Hypothalamus (tissue), 51 donors: Measurements from ENCODE around the gene CCDC185.
"Not testable (repeated sequence)": the region's sequence is repeated elsewhere in the genome, so short reads cannot be mapped to it uniquely, and the experiment has no call there.

Experiments
- DNase-seq, 51 donors: peaks; one replicate each; lab custom pipeline; 2025; lab: John Stamatoyannopoulos, UW

Gene CCDC185

GRCh38 chr1:223390618-223391017, 2.6 kb upstream of the CCDC185 start:
- no peak for DNase-seq

DNA sequence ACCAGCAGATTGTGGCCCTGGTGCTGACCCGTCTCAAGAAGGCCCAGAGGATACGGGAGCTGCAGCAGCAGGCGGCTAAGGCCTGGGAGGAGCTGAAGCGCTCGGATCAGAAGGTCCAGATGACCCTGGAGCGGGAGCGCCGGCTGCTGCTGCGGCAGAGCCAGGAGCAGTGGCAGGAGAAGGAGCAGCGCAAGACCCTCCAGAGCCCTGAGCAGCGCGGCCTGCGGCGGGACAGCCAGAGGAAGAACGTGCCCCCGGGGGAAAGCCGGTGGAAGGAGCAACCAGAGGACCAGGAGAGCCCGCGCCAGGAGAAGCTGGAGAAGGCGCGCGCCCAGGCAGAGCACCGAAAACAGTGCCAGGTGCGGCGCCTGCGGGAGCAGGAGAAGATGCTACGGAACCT, 1.0 kb downstream of the CCDC185 start:
- no peak for DNase-seq

GRCh38 chr1:223394706-223395105, 1.5 kb downstream of the CCDC185 start:
- DNase-seq: no peak

- not testable (repeated sequence) for DNase-seq
Observed at GRCh38 chr1:223399393-223399792, 6.2 kb downstream of the CCDC185 start.

DNA sequence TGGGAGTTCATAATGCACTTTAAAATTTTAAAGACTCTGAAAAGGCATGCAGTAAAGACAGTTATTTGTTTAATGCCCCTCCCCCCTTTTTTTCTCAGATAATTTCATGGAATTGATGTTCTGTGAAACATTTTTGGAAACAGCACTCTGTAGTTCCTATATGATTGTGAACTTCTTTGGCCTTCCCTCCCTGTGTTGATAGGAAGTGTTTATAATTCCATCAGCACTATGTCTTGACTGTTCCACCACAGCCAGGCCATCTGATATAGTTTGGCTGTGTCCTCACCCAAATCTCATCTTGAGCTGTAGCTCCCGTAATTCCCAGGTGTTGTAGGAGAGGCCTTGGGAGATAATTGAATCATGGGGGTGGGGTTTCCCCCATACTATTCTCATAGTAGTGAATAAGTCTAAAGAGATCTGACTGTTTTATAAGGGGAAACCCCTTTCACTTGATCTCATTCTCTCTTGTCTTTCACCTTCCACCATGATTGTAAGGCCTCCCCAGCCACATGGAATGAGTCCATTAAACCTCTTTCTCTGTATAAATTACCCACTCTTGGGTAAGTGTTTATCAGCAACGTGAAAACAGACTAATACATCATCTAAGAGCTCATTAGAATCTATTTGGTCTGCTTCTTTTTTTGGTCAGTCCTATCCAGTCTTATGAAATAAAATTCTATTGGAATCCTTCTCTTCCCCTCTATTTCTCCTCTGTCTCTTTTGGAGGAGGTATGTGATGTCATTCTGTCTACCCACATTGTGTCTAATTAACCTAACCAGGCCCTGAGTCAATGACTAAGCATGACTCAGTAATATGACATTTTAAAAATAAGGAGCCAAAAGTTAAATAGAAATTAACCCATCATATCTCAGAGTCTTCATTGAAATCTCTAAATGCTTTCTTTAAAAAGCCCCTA, 8.9 kb downstream of the CCDC185 start:
- no peak for DNase-seq

GRCh38 chr1:223402790-223403142, 9.6 kb downstream of the CCDC185 start:
- no peak for DNase-seq

- DNase-seq: no peak
Observed at GRCh38 chr1:223403184-223403815, 10.1 kb downstream of the CCDC185 start.

GRCh38 chr1:223405507-223405906, 12.3 kb downstream of the CCDC185 start:
- DNase-seq: no peak

DNA sequence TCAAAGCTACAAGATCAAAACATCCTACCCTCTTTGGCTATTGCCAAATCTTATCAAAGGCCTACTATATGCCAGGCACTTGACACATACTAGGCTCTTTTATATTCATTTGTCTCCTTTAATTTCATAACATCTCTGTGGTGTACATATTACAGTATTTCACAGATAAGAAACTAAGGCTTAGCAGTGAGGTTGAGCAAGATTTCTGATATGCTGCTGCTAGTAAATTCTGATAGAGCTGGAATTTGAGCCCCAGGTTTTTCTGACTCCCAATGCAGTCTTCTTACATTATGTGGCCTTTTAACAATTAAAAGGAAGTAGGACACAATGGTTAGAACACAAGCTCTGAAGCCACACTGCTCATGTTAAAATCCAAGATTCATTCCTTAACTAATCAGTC, 16.8 kb downstream of the CCDC185 start:
- no peak for DNase-seq

DNA sequence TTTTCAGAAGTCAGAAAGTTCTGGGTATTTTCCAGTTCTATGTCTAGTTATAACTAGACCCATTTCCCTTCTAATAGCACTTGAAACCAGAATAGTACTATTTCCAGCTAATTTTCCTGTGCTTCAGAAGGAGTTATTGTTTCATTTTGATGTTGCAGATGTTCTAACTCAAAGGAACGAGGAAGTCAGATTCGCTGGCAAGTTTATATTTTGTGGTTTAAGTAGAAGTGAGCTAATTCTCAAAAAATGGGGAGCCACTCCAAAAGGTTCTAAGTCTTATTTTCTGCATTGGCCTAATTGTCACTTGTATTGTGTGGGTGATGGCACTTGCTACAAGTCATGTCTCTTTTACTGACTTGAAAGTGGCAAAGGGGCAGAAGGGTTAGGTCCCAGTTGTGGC, 18.1 kb downstream of the CCDC185 start:
- DNase-seq: no peak

GRCh38 chr1:223411710-223412109, 18.5 kb downstream of the CCDC185 start:
- no peak for DNase-seq

DNA sequence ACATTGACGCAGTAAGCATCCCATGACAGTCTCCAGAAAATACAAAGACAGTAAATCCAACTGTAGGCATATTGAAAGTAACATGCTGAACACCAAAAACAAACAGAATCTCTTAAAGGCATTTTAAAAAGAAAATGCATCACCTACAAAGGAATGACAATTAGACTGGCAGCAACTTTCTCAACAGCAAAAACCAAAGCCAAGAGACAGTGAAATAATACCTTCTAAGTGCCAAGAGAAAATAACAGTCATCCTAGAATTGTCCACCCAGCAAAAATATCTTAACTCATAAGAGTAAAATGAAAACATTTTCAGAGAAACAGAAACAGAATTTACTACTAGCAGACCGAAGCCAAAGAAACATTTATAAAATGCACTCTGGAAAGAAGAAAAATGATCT, 20.0 kb downstream of the CCDC185 start:
- DNase-seq: no peak

- DNase-seq: no peak
Observed at GRCh38 chr1:223417444-223417843, 24.2 kb downstream of the CCDC185 start.

- no peak for DNase-seq
Observed at GRCh38 chr1:223417903-223418663, 24.9 kb downstream of the CCDC185 start.

- DNase-seq: no peak
Observed at GRCh38 chr1:223419115-223419514, 25.9 kb downstream of the CCDC185 start.

DNA sequence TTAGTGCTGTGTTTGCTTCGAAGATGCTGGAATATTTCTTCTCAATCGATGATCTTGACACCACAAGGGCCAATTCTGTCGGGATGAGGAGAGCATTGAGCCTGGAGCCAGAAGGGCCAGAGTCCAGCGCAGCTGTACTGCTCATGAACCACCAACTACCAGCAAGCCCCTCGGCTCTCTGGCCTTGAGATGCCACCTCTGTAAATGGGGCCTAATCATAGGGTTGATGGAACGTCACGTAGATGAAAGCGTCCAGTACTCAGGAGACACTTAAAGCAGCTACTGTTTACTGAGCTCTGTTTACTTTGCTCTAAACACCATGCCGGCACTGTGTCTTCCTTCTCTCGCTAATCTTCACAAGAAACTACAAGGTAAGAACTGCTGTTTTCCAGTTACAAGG, 26.3 kb downstream of the CCDC185 start:
- DNase-seq: no peak

GRCh38 chr1:223421025-223421424, 27.8 kb downstream of the CCDC185 start:
- DNase-seq: no peak

DNA sequence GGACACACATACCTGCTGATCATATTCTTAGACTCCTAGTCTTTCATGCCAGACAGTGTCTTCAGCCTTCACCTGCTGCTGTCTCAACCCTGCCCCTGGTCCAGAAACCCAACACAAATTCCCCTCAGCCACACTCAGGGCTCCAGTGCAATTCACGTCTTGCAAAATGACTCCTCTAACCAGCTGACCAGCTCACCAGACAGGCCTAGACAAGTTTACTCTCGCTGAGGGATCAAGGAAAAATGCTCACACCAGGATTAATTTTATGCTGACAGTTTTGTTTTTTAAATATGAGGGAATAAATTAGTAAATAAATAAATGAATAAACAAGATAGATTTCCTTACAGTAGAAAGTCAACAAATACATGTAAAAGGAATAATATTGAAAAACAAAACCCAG, 28.5 kb downstream of the CCDC185 start:
- no peak for DNase-seq

DNA sequence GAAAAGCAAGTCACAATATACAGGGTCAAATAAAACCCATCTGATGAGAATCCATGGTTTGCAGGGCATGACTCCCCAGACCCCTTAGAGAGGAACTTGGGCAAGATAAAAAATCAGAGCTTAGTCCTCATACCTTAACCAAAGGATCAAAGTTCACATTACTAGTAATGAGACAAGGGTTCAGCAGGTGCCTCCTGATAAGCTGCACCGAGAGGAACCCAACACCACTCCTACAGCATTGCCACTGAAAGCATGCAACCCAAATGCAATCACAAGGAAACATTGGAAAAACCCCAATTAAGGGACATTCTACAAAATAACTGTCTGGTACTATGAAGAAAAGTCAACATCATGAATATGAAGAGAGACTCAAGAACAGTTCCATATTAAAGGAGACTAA, 29.7 kb downstream of the CCDC185 start:
- no peak for DNase-seq

DNA sequence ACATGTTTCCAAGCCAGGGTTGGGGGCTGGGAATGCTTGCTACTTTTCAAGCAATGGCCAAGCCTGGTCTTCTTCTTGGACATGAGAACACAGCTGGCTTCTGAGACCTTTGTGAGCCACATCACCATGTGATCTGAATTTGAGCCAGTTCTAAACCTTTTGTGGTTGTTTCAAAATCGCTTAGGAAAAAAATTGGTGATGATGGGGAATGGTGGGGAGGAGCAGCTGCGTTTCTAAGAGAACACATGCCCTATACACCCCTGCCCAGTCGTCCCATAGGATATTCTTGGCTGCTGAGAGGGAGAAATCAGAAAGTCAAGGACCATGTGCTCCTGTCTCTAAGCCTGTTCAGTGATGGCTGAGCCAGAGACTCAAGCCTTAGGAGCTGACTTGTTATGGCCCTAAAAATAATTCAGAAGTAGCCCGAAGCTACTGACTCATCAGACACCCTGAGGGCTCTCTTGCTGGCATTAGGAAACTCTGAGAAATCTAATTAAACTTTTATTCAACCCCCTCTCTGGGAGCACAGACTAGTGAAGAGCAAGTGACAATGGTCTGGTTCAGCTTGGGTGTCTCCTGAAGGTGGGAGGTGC, 30.5 kb downstream of the CCDC185 start:
- DNase-seq: no peak

DNA sequence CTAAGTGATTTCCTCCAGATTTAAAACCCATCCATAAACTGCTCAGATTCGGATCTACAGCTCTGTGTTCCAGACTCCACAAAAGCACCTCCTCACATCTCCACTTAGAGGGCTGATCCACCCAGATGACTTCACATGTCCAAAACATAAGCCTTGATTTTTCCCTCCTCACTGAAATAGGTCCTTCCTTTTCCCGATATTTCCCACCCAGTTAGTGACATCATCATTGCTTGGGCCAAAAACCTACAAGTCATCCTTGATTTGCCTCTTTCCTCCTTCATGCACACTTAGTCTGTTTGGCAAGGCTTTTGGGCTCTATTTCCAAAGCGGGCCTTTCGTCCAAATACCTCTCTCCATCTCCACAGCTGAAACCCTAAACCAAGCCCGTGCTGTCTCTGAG, 32.3 kb downstream of the CCDC185 start:
- DNase-seq: no peak
